Activated T-helper 17 cell treated with anti-CD3 and anti-CD28 coated beads, Interleukin-2, amount 50 U/mL, for 72 hours (primary cell): ENCODE results near the gene CLN3. TPM values are rescaled to one million over a fixed set of nuclear protein-coding genes. Genes with fewer than 3 reads are reported as not detected.
"Not testable (repeated sequence)": the region's sequence is repeated elsewhere in the genome, so short reads cannot be mapped to it uniquely, and the experiment has no call there.

ENCODE experiments used
- ATAC-seq: fragments of 150-1000 bp; cut with Tn5 transposase; replicated peaks from 2 replicates; pipeline ENCODE4 v1.10.0; 2021; ENCODE audit warnings: mild to moderate bottlenecking, moderate library complexity
- H3K27ac Mint-ChIP-seq: one replicate; pipeline ENCODE4 v1.8.0; 2022; ENCODE audit warnings: mixed read lengths
- H3K27me3 Mint-ChIP-seq: one replicate; pipeline ENCODE4 v1.8.0; 2022; ENCODE audit warnings: mixed read lengths
- H3K36me3 Mint-ChIP-seq: one replicate; pipeline ENCODE4 v1.8.0; 2022; ENCODE audit warnings: low read depth, mild to moderate bottlenecking, mixed read lengths
- H3K4me1 Mint-ChIP-seq: one replicate; pipeline ENCODE4 v1.8.0; 2022; ENCODE audit warnings: mixed read lengths
- H3K4me3 Mint-ChIP-seq: one replicate; pipeline ENCODE4 v1.8.0; 2022; ENCODE audit warnings: mild to moderate bottlenecking, mixed read lengths
- H3K9me3 Mint-ChIP-seq: one replicate; pipeline ENCODE4 v1.8.0; 2022; ENCODE audit warnings: mixed read lengths
- total RNA-seq, 2 donors: library from RNA; stranded (reverse); gene quantifications; one replicate each; pipeline ENCODE4 v1.2.3, GENCODE V29; 2022

CLN3 gene
- 10 to 100 TPM; 34.6 to 47.7 TPM for total RNA-seq

DNA sequence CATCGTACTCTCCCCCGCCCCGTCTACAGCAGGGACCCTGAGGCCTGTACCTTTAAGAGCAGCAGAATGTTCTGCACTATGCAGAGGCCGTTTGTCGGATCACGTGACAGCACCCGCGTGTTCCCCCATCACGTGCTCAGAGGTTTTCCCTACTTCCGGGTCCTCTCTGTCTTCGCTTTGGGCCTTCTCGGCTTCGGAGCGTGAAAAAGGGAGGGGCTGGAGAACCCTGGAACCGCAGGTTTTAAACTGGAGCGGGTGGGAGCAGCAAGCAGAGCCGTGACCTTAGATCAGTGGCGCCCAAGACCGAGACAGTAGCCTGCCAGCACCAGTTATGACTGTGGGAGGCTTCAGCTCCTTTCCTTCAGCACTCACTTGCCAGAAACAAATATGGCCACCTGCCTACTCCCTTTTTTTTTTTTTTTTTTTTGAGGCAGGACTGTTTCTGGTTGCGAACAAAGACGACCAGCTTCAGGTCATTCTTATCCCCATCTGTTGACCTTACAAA lies at the start of gene CLN3:
TSS of gene CLN3 (minus strand) at position 105 of the 505 bp plus-strand sequence. CDS start 315 bp downstream, outside the sequence.
- peak within 1 kb of the TSS; percentile 99 for H3K27ac Mint-ChIP-seq
- peaks cover 46% of the 10 kb centered on the region for H3K36me3 Mint-ChIP-seq
- peak within 1 kb of the TSS; percentile 95 for H3K4me3 Mint-ChIP-seq
- no peaks in the 10 kb centered on the region for H3K9me3 Mint-ChIP-seq
- H3K27me3 Mint-ChIP-seq = no peaks in the 10 kb centered on the region
- ATAC-seq = peak; percentile 69
- H3K4me1 Mint-ChIP-seq = peaks cover 40% of the 10 kb centered on the region

DNA sequence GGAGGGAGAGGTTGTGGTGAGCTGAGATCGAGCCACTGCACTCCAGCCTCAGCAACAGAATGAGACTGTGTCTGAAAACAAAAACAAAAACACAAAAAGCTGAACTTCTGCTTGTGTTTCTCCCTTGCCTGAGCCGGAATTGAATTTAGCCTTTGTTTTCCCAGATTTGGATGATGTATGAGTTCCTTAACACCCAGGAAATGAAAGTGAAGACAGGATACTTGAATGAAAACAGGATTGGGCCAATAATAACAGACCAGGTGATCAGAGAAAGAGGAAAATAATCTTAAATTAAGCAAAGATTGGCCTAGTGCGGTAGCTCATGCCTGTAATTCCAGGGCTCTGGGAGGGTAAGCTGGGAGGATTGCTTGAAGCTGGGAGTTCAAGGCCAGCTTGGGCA lies 48.5 kb upstream of the CLN3 start:
- Mint-ChIP-seq H3K36me3 (no peaks in the 10 kb centered on the region), H3K27ac (no peak overlapping the region), H3K4me3 (no peak overlapping the region), H3K9me3 (no peaks in the 10 kb centered on the region), H3K27me3 (no peaks in the 10 kb centered on the region), H3K4me1 (peaks cover 13% of the 10 kb centered on the region)
- ATAC-seq = no peak

DNA sequence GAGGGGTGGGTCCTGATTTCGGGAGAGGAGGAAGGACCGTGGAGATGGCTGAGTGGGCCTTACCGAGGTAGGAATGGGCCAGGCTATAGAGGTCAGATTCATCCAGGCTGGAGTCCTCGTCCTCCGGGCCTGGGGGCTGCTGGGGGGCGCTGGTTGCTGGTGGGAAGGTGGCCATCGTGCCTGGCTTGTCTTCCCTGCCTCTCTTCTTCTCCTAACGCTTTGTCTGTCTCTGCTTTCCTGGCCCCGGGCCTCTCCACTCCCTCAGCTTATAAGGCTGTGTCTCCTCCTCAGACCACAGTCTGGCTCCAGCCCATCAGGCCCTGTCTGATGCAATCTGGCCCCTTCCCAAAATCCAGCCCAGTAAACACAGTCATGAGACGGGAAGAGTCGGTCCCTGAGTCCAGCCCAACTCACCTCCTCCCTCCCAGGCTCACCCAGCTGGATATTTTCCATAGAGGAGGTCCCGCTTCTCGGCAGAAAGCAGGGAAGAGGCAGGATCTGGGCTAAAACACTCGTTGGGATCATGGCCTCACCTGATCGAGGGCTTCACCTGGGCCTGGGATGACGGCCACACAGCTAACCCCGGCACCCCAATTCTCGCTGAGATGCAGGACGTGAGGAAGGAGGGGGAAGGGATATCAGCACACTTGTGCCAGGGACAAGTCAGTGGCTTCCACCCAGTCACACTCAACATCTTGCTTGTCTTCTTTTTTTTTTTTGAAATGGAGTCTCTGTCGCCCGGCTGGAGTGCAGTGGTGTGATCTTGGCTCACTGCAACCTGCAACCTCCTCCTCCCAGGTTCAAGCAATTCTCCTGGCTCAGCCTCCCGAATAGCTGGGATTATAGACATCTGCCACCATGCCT lies 47.1 kb upstream of the CLN3 start, which contains the start of gene NUPR1:
TSS of gene NUPR1 (minus strand) at position 242 of the 864 bp plus-strand sequence. CDS start at position 175, 67 bp downstream.
- Mint-ChIP-seq H3K27me3 (no peaks in the 10 kb centered on the region), H3K4me1 (peaks cover 24% of the 10 kb centered on the region), H3K9me3 (no peaks in the 10 kb centered on the region), H3K36me3 (no peaks in the 10 kb centered on the region), H3K4me3 (no peak within 1 kb of the TSS), H3K27ac (peak within 1 kb of the TSS; percentile 65)
- ATAC-seq = no peak

DNA sequence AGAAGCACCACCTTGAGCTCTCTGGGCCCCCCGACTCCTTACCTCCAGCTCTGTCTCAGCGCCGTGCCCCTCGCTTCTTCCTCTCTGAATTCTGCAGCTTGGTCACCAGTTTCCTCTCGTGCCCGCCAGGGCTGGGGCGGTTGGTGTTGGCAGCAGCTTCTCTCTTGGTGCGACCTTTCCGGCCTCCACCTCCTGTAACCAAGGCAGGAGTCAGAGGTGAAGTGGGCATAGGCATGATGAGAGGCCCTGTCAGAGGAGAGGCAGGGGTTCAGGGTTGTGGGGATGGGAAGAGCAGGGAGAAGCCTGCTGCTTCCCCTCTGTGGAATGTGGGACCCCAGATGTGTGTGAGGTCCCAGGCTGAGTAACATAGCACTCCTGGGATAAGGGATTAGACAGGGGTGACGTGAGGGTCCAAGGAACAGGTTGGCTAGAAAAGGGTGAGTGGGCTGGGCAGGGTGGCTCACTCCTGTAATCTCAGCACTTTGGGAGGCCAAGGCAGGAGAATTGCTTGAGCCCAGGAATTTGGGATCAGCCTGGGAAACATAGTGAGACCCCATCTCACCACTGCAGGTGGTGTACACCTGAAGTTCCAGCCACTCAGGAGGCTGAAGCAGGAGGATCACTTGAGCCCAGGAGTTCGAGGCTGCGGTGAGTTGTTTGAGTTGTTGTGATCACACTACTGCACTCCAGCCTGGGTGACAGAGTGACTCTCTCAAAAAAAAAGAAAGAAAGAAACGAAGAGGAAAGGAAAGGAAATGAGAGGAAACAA lies 46.3 kb upstream of the CLN3 start:
- H3K4me1 Mint-ChIP-seq = peaks cover 26% of the 10 kb centered on the region

DNA sequence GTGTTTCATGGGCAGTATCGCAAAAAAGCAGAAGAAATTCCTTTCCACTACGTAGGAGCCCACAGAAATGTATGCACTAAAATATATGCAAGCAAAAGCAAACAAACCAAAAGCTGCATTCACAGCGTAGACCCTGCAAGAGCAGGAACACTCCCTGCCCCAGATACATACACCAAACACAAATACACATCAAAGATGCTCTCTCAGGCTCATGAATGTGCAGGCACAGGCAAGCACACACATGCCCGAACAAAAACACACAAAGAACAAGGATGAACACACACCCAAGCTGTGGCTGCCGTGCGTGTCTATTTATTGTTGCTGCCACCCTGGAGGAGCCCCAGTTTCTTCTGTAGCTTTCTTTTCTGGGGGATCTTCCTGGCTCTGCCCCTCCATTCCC lies 45.2 kb upstream of the CLN3 start:
- Mint-ChIP-seq H3K27me3 (no peaks in the 10 kb centered on the region), H3K27ac (no peak overlapping the region), H3K4me1 (peaks cover 33% of the 10 kb centered on the region), H3K4me3 (no peak overlapping the region), H3K36me3 (no peaks in the 10 kb centered on the region), H3K9me3 (no peaks in the 10 kb centered on the region)
- ATAC-seq = no peak

More for the DNA sequence above, 46.3 kb upstream of the CLN3 start:
- no peak overlapping the region for H3K4me3 Mint-ChIP-seq
- H3K9me3 Mint-ChIP-seq = no peaks in the 10 kb centered on the region
- peak overlapping the region; percentile 65 for H3K27ac Mint-ChIP-seq
- H3K36me3 Mint-ChIP-seq = no peaks in the 10 kb centered on the region
- ATAC-seq = no peak
- no peaks in the 10 kb centered on the region for H3K27me3 Mint-ChIP-seq

DNA sequence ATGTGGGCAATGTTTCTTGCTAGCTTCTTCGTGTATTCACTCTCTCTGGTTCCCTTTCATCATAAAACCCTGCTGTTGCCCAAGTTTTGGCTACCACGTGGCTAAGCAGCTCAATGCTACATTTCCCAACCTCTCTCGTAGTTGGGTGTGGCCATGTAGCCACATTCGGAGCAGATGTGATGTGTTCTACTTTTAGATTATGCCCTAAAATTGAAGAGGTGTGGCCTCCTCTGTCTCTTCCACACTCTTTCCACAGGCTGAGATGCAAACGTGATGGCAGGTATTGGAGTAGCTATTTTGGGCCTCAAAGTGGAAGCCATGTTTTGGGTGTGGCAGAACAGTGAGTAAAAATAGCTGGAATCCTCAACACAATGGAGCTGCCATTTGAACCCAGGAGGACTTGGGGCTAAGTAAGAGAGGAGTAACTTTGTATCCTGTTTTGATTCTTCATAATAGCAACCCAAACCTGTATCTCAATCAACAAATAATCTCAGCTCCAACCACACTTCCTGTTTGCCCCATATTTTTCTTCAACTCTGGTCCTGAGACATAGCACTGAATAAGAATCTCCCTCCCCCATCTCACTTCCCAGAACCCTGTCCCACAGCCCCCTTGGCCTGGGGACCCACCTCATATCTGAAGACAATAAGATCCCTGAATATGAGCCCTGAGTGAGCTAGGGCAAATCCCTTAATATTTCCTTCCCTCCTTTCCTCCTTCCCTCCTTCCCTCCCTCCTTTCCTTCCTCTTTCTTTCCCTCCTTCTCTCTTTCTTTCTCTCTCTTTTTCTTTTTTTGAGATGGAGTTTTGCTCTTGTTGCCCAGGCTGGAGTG lies 42.9 kb upstream of the CLN3 start:
- Mint-ChIP-seq H3K4me1 (peaks cover 32% of the 10 kb centered on the region), H3K4me3 (peak overlapping the region; percentile 62), H3K36me3 (no peaks in the 10 kb centered on the region), H3K9me3 (no peaks in the 10 kb centered on the region), H3K27me3 (no peaks in the 10 kb centered on the region), H3K27ac (peak overlapping the region; percentile 89)
- ATAC-seq = peak; percentile 46

DNA sequence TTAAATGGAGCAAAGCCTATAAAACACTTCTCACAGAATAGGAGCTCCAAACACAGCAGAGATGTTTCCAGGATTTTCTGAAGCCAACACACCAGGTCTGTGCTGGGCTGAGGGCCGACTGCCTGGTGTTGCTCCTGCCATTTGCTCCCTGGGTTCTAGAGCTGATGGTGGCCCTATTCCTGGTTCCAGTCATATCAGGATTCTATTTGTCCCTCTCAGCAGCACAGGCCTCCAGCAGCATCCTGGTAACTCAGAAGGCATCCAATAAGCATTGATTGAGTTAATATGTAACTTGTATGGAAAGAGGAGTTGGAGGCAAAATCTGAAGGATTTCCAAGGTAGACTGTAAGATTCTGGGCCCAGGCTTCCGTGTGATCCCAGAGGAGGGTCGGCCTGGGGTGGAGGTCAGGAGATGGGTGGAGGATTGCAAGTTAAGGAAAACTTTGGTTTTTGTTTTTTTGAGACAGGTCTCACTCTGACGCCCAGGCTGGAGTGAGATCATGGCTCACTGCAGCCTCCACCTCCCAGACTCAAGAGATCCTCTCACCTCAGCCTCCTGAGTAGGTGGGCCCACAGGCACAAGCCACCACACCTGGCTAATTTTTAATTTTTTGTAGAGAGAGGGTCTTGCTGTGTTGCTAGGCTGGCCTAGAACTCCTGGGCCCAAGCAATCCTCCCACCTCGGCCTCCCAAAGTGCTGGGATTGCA lies 41.2 kb upstream of the CLN3 start:
- Mint-ChIP-seq H3K36me3 (no peaks in the 10 kb centered on the region), H3K27me3 (no peaks in the 10 kb centered on the region), H3K4me1 (peaks cover 32% of the 10 kb centered on the region), H3K27ac (peak overlapping the region; percentile 79), H3K4me3 (peak overlapping the region; percentile 22), H3K9me3 (no peaks in the 10 kb centered on the region)
- no peak for ATAC-seq

DNA sequence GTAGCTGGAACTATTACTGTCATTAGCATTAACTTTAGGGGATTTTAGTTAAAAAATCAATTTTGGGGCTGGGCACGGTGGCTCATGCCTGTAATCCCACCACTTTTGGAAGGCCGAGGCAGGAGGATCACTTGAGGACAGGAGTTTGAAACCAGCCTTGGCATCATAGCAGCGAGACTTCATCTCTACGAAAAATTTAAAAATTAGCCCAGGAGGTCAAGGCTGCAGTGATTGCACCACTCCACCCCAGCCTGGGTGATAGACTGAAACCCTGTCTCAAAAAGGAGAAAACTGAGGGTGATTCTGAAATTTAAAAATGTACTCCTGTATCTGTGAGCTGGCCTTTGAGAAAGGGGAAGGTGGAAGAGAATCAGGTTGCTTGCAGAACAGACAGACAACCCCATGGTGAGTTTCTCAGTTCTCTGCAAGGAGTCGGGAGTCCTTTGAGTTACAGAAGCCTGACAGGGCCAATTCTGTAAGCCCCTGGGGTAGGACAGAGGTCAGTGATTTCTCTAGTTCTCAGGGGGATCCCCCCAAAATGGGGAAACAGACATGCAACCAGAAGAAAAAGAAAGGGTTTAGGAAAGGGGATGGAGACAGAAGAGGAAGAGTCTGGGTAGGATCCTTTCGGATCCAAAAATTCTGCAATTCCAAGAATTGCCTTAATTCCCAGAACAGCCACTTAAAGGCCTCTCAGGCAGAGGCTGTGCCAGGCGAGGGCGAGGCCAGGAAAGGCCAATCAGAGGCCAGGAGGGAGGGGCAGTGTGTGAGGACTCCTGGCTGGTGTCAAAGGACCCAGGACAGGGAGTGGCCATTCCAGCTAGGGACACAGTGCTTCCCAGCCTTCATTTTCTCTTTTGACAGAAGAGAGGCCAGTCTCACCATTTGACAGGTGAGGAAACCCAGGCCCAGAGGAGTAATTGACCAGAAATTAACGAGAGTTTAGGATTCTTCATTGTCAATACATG lies 40.2 kb upstream of the CLN3 start:
- no peaks in the 10 kb centered on the region for H3K9me3 Mint-ChIP-seq
- H3K4me3 Mint-ChIP-seq = no peak overlapping the region
- no peaks in the 10 kb centered on the region for H3K36me3 Mint-ChIP-seq
- peak overlapping the region; percentile 4 for H3K27ac Mint-ChIP-seq
- H3K4me1 Mint-ChIP-seq = peaks cover 28% of the 10 kb centered on the region
- no peaks in the 10 kb centered on the region for H3K27me3 Mint-ChIP-seq
- no peak for ATAC-seq

DNA sequence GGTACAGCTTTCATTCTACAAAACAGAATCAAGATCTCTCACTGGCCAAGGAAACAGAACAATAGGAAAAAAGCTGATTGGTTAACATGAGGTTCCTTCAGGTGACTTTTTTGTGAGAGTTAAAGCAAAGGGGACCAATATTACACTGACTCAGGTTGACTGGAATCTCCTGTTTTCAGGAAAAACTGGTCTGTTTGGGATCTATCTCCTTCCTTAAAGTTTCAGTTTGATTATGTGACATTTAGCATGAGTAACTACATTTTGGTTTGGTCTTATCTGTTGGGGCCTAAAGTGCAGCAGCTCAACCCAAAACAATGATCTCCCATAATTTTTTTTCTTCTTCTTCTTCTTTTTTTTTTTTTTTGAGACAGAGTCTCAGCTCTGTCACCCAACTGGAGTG lies 37.2 kb upstream of the CLN3 start:
- no peak overlapping the region for H3K27ac Mint-ChIP-seq

DNA sequence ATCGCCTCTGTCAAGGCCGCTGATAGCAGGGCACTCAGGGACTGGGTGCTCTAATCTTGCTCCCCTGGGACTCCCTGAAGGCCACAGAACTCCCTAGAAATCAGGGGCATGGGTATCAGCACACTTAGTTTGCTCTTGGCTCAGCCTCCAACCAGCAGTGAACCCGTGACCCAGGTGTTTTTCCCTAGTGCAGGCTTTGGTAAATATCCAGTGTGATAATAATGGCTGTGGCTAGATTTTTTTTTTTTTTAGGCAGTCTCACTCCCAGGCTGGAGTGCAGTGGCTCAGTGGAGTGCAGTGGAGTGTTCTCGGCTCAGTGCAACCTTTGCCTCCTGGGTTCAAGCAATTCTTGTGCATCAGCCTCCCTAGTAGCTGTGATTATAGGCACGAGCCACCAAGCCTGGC lies 36.6 kb upstream of the CLN3 start:
- Mint-ChIP-seq H3K4me1 (peaks cover 18% of the 10 kb centered on the region), H3K27me3 (no peaks in the 10 kb centered on the region), H3K9me3 (no peaks in the 10 kb centered on the region), H3K4me3 (no peak overlapping the region), H3K36me3 (no peaks in the 10 kb centered on the region), H3K27ac (no peak overlapping the region)
- ATAC-seq = no peak

More for the DNA sequence above, 37.2 kb upstream of the CLN3 start:
- Mint-ChIP-seq H3K9me3 (no peaks in the 10 kb centered on the region), H3K4me1 (peaks cover 18% of the 10 kb centered on the region), H3K36me3 (no peaks in the 10 kb centered on the region), H3K4me3 (no peak overlapping the region), H3K27me3 (no peaks in the 10 kb centered on the region)
- no peak for ATAC-seq

DNA sequence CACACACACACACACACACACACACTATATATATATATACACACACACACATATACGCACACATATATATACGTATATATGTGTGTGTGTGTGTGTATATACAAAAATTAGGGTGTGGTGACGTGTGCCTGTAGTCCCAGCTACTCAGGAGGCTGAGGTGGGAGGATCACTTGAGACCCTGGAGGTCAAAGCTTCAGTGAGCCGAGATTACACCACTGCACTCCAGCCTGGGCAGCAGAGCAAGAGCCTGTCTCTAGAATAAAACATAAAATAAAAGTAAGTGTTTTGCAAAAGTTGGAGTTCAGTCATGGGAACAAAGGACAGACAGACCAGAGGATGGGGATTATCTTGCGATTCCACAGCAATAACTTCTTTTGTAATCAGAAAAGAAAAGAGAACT lies 36.1 kb upstream of the CLN3 start:
- Mint-ChIP-seq H3K9me3 (no peaks in the 10 kb centered on the region), H3K27ac (no peak overlapping the region), H3K4me3 (no peak overlapping the region), H3K4me1 (peaks cover 14% of the 10 kb centered on the region), H3K27me3 (no peaks in the 10 kb centered on the region), H3K36me3 (no peaks in the 10 kb centered on the region)
- no peak for ATAC-seq

DNA sequence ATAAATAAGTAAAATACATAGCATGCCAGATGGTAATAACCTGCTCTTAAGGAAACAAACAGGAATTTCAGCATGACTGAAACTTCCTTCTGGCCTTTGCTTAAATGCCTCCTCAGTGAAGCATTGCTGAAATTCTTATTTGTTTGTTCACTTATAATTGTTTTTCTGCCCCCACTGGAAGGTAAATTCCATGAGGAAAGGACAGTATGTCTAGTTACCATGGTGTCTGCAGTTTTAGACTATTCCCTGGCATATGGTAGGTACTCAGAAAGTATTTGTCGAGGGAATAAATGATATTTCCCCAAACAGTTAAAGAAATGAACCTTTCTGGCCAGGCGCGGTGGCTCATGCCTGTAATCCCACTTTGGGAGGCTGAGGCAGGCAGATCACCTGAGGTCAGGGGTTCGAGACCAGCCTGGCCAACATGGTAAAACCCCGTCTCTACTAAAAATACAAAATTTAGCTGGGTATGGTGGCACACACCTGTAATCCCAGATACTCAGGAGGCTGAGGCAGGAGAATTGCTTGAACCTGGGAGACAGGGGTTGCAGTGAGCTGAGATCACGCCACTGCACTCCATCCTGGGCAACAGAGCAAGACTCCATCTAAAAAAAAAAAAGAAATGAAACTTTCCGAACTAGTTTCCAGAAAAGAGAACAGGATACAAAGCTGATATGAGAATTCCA lies 35.4 kb upstream of the CLN3 start:
- H3K4me1 Mint-ChIP-seq = peaks cover 11% of the 10 kb centered on the region
- not testable (repeated sequence) for H3K9me3 Mint-ChIP-seq, ATAC-seq, H3K36me3 Mint-ChIP-seq, H3K27ac Mint-ChIP-seq, H3K4me3 Mint-ChIP-seq, H3K27me3 Mint-ChIP-seq
